GM20000 (cell line): ENCODE results near the gene YTHDF1.

Experiments used
- DNase-seq: peaks from one replicate; pipeline ENCODE4 v3.0.0; 2012; ENCODE audit warnings: low spot score
- TF ChIP-seq, protein P1 (sequence below): IDR thresholded peaks from 2 replicates; pipeline ENCODE4 v1.5.1; 2012; ENCODE audit warnings: mild to moderate bottlenecking, control low read depth; ENCODE audit errors: extremely low read depth, missing control alignments

YTHDF1 gene

DNA sequence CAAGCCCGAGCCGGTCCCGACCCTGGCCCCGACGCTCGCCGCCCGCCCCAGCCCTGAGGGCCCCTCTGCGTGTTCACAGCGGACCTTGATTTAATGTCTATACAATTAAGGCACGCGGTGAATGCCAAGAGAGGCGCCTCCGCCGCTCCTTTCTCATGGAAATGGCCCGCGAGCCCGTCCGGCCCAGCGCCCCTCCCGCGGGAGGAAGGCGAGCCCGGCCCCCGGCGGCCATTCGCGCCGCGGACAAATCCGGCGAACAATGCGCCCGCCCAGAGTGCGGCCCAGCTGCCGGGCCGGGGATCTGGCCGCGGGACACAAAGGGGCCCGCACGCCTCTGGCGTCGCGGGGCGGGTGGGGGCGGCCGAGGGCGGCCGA lies 37.5 kb downstream of the YTHDF1 start:
- DNase-seq: peak; percentile 63

DNA sequence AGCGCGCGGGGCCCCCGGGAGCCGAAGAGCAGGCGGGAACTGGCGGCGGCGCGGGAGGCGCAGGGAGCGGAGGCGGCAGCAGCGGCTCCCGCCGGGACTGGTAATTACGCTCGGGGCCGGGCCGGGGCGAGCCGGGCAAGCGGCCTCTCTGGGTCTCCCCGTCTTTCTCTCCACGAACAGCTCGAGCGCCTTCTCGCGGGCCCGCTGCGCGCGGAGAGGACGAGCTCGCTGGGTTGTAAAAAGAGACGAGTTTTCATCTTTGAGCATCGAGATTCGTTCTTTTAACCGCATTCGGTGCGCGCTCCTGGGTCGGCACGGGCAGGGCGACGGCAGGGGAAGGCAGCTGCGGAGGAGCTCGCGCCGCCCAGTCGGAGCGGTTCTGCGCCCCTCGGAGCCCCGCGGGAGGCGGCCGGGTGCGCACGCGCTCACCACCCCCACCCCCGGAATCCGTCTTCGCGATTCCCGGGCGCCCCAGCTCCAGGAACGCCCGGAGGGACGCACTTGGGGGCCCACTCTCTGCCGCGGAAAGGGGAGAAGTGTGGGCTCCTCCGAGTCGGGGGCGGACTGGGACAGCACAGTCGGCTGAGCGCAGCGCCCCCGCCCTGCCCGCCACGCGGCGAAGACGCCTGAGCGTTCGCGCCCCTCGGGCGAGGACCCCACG lies 38.0 kb downstream of the YTHDF1 start:
- TF ChIP-seq, protein P1, sequence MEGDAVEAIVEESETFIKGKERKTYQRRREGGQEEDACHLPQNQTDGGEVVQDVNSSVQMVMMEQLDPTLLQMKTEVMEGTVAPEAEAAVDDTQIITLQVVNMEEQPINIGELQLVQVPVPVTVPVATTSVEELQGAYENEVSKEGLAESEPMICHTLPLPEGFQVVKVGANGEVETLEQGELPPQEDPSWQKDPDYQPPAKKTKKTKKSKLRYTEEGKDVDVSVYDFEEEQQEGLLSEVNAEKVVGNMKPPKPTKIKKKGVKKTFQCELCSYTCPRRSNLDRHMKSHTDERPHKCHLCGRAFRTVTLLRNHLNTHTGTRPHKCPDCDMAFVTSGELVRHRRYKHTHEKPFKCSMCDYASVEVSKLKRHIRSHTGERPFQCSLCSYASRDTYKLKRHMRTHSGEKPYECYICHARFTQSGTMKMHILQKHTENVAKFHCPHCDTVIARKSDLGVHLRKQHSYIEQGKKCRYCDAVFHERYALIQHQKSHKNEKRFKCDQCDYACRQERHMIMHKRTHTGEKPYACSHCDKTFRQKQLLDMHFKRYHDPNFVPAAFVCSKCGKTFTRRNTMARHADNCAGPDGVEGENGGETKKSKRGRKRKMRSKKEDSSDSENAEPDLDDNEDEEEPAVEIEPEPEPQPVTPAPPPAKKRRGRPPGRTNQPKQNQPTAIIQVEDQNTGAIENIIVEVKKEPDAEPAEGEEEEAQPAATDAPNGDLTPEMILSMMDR: no peak
- no peak for DNase-seq

More for the DNA sequence above, 37.5 kb downstream of the YTHDF1 start:
- TF ChIP-seq, protein P1: no peak

DNA sequence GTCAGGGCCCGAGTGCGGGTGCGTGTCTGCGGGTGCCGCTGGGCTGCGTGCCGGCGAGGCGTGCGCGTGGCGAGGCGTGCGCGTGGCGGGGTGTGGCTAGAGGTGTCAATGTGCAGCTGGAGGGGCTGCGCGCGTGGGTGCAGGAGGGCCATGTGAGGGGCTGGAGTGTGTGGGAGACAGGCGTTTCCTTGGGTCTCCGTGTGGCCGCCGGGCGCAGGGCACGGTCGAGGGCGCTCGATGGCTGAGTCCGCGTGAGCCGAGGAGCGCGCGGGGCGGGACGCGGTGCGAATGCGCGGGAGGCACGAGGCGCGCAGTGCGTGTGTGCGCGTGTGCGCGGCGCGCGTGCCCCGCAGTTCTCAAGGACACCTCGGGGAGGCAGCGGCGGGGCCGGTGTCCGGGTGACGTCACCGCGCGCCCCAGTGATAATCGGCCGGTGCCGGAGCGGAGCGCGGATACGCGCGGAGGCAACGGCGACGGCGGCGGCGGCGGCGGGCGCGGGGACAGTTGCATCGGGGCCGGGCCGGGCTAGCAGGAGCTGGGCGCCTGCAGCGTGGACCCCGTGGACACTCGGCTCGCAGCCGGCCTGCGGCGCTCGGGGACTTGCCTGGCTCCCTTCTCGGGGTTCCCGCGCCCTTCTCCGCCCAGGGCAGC lies 38.7 kb downstream of the YTHDF1 start:
- TF ChIP-seq, protein P1: no peak
- DNase-seq: no peak

- TF ChIP-seq, protein P1: no peak
- no peak for DNase-seq
Measured at GRCh38 chr20:63176427-63177133, 39.4 kb downstream of the YTHDF1 start.

DNA sequence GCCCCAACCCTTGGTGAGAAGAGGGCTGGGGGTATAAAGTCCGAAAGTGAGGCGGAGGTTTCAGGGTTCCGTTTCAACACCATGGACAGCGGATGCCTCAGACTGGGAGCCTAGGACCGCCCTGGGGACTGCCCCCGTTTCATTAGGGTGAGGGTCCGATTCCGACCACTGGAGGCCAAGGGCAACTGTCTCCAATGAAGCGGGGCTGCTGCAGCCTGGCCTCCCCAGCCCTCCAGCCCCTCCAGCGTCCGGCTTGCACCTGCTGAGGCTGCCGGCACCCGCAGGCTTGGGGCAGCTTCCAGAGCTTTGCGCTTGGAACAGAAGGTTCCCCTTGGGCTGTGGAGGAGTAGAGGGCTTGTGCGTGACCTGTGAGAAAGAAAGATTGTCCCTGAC lies 39.9 kb downstream of the YTHDF1 start:
- no peak for DNase-seq
- TF ChIP-seq, protein P1: no peak

GRCh38 chr20:63175038-63175895 lies 40.7 kb downstream of the YTHDF1 start:
- no peak for DNase-seq
- TF ChIP-seq, protein P1: no peak
